HuH-7 (cell line): ENCODE measurements around the gene CTAG1A.
"Not testable (repeated sequence)": the region's sequence is repeated elsewhere in the genome, so short reads cannot be mapped to it uniquely, and the experiment has no call there.

Experiments
- DNase-seq: peaks from one replicate; pipeline ENCODE4 v3.0.0; 2011; ENCODE audit warnings: low spot score

Gene CTAG1A

GRCh38 chrX:154573061-154573460, 11.9 kb upstream of the CTAG1A start:
- DNase-seq = not testable (repeated sequence)

GRCh38 chrX:154575076-154575475, 9.9 kb upstream of the CTAG1A start:
- DNase-seq = not testable (repeated sequence)

GRCh38 chrX:154582994-154583393, 1.9 kb upstream of the CTAG1A start:
- not testable (repeated sequence) for DNase-seq

GRCh38 chrX:154590415-154590814, 5.5 kb downstream of the CTAG1A start:
- DNase-seq = not testable (repeated sequence)

GRCh38 chrX:154592505-154592904, 7.6 kb downstream of the CTAG1A start:
- no peak for DNase-seq

GRCh38 chrX:154593201-154593600, 8.3 kb downstream of the CTAG1A start:
- no peak for DNase-seq

GRCh38 chrX:154594491-154594890, 9.6 kb downstream of the CTAG1A start:
- no peak for DNase-seq

- DNase-seq = no peak
Measured at GRCh38 chrX:154595559-154596249, 10.8 kb downstream of the CTAG1A start.

GRCh38 chrX:154596290-154596929, 11.5 kb downstream of the CTAG1A start:
- no peak for DNase-seq

- no peak for DNase-seq
Measured at GRCh38 chrX:154597221-154597620, 12.3 kb downstream of the CTAG1A start.

GRCh38 chrX:154598656-154599055, 13.7 kb downstream of the CTAG1A start:
- no peak for DNase-seq

GRCh38 chrX:154599531-154599930, 14.6 kb downstream of the CTAG1A start:
- no peak for DNase-seq

GRCh38 chrX:154600759-154601374, 15.9 kb downstream of the CTAG1A start:
- DNase-seq = no peak

GRCh38 chrX:154602226-154602625, 17.3 kb downstream of the CTAG1A start:
- no peak for DNase-seq

GRCh38 chrX:154602766-154603437, 18.0 kb downstream of the CTAG1A start:
- no peak for DNase-seq

GRCh38 chrX:154603438-154604430, 18.8 kb downstream of the CTAG1A start:
- DNase-seq = no peak

GRCh38 chrX:154605566-154605965, 20.6 kb downstream of the CTAG1A start:
- no peak for DNase-seq

GRCh38 chrX:154607370-154607769, 22.4 kb downstream of the CTAG1A start:
- DNase-seq = no peak

- DNase-seq = not testable (repeated sequence)
Measured at GRCh38 chrX:154607976-154608375, 23.0 kb downstream of the CTAG1A start.

GRCh38 chrX:154608823-154609222, 23.9 kb downstream of the CTAG1A start:
- DNase-seq = not testable (repeated sequence)

GRCh38 chrX:154611146-154611545, 26.2 kb downstream of the CTAG1A start:
- DNase-seq = not testable (repeated sequence)
